NCI-H128 (cell line): ENCODE results near the gene MSI2.
"Not testable (repeated sequence)": the region's sequence is repeated elsewhere in the genome, so short reads cannot be mapped to it uniquely, and the experiment has no call there.

Experiments used
- DNase-seq: peaks from one replicate; lab custom pipeline; 2025; ENCODE audit not compliant: unreplicated experiment; lab: John Stamatoyannopoulos, UW

The MSI2 gene

DNA sequence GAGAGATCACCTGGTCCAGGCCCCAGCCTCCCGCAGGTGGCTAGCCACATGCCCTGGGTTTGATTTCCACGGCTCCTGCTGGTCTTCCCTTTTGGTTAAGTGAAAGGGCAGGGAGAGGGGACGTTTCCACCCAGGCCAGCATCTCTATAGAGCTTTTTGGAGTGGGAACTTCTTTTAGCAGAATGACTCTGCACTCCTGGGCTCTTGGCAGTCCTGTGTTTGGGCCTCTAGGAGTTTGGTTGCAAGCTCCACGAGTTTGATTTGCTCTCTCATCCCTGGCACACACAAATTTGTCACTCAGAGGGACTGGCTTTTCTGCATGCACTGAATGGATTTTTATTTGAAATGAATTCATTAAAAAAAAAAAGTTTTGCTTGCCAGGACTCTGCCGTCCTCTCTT lies 32.8 kb downstream of the MSI2 start:
- DNase-seq = no peak

- DNase-seq = no peak
These were observed 33.3 kb downstream of the MSI2 start for GRCh38 chr17:57289613-57290012.

GRCh38 chr17:57290981-57291380 lies 34.7 kb downstream of the MSI2 start:
- no peak for DNase-seq

GRCh38 chr17:57292091-57292490 lies 35.8 kb downstream of the MSI2 start:
- no peak for DNase-seq

DNA sequence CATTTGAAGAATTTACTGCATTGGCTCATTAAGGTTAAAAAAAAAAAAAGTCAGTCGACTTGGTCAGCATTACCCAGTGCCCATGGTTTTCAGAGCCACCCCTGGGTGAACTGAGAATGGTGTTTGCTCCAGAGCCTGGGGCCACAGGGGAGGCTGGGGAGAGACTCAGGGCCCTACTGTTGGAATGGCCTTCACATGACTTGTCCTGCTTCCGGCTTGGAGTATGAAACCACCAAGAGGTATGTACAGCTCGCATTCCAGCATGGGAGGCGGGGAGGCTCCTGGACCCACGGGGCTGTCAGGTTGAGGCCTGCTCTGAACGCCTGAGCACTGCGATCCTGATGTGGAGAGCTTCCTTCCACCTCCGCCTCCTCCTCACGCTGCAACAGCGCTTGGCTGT lies 36.8 kb downstream of the MSI2 start:
- no peak for DNase-seq

- DNase-seq = no peak
These were observed 37.8 kb downstream of the MSI2 start for GRCh38 chr17:57294101-57294500.

DNA sequence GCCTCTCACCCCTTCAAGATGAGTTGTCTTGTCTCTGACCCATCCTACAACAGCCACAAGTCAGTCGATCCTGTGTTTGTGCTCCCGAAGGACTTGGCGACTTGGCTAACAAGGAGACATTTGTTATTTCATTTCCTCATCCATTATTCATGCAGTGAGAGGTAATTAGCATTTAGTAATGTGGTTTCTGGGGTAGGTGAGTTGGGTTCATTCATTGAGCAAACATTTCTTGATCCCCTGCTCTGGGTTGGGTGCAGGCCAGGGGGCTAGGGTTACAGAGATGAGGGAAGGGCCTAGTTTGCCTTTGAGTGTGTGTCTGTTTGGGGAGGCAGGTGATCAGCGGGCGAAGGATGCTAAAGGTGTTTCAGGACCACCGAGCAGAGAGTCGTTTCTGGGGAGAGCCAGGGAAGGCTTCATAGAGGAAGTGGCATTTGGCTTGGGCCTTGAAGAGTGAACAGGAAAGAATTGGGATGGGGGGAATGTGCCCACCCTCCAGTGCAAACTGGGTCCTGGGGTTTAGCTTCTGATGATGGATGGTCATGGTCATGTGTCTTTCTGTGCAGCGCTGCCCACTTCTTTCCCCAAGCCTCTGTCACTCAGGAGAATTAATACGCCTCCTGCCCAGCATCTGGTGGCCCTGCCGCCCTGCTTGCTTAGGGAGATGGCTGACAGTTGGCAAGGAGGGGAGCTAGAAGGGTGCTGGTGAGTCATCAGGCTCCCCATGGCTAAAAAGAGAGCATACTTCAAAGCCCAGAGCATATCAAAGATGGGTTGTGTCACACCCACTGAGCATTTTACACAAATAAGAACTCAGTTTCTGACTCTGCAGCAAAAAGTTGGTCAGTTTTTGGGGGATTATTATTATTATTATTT lies 38.5 kb downstream of the MSI2 start:
- DNase-seq = no peak

DNA sequence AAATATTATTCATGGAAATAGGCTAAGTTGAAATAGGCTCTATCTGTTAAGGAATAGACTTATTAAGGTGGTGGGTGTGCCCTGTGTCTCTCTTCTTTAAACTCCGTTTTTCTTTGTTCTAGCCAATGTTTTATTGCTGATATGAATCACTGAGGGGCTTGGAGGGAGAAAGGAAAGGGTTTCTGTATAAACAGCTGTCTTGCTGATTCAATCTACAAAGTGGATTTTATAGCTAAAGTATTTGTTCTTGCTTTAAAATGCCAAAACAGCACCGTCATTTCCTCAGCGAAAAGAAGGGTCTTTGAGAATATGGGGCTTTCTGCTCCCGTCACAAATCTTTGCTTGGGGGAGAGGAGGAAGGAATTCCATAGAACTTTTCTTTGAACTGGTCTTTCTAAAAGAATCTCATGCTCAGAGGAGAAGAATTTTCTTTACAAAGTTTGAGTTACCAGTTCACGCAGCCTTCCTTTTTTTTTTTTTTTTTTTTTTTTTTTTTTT lies 39.3 kb downstream of the MSI2 start:
- DNase-seq = no peak

DNA sequence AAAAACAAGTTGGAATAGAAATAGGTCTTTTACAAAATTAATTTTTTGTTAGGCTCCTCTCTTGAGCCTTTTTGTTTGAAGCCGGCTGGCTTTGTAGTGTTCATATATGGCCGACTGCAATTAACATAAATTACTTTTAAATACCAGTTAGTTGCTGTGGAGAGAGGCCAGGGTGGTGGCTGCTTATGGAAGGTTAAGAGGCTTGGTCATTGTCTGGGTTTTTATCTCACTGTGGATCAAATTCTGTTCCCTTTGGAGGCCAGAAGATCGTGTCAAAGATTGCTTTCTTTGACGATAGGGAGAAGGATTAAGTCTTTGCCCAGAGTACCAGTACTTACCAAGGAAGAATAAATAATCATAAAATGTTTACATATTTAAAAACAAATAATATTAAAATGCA lies 39.9 kb downstream of the MSI2 start:
- DNase-seq = no peak

- DNase-seq = no peak
These were observed 42.9 kb downstream of the MSI2 start for GRCh38 chr17:57299176-57299575.

DNA sequence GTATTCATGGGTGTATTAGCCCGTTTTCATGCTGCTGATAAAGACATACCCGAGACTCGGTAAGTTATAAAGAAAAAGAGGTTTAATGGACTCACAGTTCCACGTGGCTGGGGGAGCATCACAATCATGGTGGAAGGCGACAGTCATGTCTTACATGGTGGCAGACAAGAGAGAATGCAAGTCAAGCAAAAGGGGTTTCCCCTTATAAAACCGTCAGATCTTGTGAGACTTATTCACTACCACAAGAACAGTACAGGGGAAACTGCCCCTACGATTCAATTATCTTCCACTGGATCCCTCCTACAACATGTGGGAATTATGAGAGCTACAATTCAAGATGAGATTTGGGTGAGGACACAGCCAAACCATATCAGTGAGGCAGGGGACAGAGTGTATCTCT lies 44.3 kb downstream of the MSI2 start:
- not testable (repeated sequence) for DNase-seq

- no peak for DNase-seq
These were observed 46.6 kb downstream of the MSI2 start for GRCh38 chr17:57302690-57303465.

GRCh38 chr17:57305144-57305728 lies 48.9 kb downstream of the MSI2 start:
- DNase-seq = no peak

- no peak for DNase-seq
These were observed 49.7 kb downstream of the MSI2 start for GRCh38 chr17:57305908-57306504.

DNA sequence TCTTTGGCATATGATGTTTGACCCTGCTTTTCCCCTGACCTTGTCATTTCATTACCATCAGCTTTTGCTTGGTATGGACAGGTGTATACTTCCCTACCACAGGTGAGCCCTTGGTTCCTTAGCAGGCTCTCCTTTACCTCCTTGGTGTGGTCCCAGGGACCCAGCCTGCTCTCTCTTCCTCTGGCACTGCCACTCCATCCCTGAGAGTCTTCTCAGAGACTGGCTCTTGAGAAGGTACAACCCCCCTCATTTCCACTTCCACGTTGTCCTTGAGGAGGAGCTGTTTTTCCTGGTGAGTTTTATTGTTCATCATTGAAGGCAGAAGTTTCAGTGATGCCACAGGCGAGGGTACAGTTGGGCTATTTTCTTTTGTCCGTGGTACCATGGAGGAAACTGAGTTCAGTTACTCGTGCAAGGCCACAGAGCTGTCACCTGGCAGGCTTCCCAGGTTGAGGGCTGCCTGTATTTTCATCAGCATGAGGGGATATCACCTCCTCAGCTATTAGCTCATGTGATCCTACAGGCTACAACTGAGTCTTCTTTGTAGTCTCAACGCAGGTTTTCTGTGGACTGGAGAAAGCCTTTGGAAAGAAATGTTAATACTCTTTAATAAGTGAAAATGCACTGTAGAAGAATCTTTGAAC lies 52.3 kb downstream of the MSI2 start:
- no peak for DNase-seq

- DNase-seq = no peak
These were observed 53.2 kb downstream of the MSI2 start for GRCh38 chr17:57309479-57309878.

DNA sequence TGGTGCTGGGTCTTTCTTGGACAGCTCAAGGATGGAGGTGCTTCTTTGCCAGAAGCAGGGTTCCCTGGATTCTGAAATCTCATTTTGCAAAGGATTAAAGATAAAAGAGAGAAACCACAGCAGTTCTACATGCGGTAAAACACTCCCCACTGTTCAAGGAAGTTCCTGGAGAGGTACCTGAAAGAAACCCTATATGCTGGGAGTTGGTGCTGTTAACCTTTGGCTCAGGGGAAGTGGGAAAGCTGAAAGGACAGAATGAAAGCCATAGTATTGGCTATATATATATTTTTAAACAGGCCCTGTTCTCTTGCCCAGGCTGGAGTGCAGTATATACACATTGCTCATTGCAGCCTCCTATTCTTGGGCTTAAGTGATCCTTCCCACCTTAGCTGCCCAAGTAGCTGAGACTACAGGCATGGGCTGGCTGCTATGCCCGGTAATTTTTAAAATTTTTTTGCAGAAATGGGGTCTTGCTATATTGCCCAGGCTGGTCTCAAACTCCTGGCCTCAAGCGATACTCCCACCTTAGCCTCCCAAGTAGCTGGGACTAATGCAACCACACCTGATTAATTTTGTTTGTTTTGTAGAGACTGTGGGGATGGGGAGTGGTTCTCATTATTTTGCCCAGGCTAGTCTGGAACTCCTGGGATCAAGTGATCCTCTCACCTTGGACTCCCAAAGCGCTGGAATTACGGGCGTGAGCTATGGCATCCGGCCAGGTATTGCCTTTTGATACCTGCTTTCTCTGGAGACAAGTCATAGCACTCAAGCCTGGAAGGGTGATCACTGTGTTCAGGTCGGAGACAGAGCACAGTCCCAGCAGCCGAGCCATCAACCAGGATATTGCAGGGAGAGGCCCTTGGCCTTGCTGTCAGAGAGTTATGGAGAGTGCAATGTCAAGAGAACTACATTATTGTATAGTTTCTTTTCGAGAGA lies 55.2 kb downstream of the MSI2 start:
- no peak for DNase-seq

- DNase-seq = no peak
These were observed 55.9 kb downstream of the MSI2 start for GRCh38 chr17:57312242-57312641.

- DNase-seq = no peak
These were observed 56.9 kb downstream of the MSI2 start for GRCh38 chr17:57313097-57313835.
